Stimulated activated CD4-positive, alpha-beta T cell treated with anti-CD3 and anti-CD28 coated beads, TNF-alpha, amount 100 ng/mL, for 24 hours (primary cell): ENCODE data around the gene LIF.
A peak's percentile ranks its signal among the peaks of the same experiment; 100 is the strongest.

Experiments
- DNase-seq, 3 experiments: peaks; one replicate each; pipeline ENCODE4 v3.0.0-alpha.2; 2020; ENCODE audit warnings: low read depth in 3 of 3

LIF gene

DNA sequence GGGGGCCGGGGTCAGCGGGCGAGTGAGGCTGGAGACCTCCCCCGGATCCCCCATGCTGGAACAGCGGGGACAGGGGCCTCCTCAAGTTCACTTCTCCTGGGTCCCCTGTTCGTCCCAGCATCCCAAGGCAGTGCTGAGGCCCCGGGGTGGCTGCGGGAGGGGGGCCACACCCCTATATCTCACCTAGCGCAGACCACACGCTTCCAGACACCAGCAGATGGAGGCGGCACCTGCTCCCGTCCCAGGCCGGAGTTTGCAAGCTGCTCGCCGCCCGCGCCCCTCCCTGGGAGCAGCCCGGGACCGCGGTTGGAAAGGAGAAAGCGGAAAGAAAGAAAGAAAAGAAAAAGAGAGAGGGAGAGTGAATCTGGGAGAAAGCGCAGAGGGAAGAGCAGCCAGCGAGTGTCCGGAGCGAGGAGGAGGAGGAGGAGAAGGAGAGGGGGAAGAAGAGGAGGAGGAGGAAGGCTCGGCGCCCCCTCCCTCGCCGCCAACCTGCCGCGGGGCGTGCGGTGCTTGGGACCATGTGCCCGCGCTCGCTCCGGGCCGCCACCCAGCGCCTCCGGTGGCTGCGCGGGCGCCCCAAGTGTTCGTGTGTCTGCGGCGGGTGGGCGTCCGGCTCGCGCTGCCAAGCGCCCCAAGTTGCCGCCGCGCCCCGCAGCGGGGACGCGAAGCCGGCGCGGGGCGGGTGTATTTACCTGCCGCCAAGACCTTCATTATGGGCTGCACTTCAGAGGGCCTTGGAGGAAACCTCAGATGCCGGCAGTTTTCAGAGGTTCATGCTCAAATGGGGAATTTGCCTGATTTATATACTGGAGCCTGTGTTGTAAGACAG, at the start of gene LIF:
TSS of gene LIF (minus strand) at position 775 of the 829 bp plus-strand sequence. CDS start at position 711, 64 bp downstream.
- peak in 2 of 3 experiments; percentile 31 for DNase-seq

DNA sequence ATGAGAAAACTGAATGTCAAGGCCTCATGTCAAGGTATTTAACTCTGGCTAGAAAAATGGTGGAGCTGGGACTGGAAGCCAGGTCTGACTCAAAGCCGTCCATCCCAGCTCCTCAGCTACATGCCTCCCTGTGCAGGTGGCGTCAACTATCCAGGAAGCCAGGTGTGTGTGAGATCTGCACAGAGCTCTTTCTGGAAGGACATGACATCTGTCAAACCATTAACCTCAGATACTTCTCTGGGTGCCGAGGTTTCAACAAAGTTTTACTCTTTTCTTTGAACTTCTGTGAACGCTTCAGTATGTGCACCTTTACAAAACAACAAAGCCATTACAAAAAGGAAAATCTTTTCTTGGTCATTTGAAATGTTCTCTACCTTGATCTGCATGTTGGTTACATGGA, 49.8 kb upstream of the LIF start:
- no peak for DNase-seq

DNA sequence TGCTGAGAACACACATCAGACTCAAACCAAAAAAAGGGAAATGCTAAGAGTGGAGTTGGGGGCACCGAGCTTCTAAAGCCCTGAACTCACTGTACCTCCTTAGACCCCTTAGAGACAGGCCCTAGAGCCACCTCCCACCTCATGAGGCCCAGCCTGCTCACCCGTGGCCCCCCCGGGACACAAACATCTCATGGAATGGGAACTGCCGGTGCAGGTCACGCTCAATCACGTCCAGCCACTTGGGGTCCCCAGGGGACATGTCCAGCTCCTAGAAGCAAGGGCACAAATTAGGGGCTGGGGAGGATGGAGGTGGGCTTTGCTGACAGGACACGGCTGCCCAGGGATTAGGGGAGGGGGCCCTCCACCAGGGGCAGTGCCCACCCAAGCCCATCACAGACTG, 49.0 kb upstream of the LIF start:
- no peak for DNase-seq

GRCh38 chr22:30294830-30295229, 48.3 kb upstream of the LIF start:
- DNase-seq, result no peak

GRCh38 chr22:30294066-30294465, 47.5 kb upstream of the LIF start:
- DNase-seq, result no peak

GRCh38 chr22:30293026-30293425, 46.5 kb upstream of the LIF start:
- DNase-seq, result no peak

GRCh38 chr22:30292069-30292970, 45.8 kb upstream of the LIF start:
- DNase-seq, result no peak

GRCh38 chr22:30291058-30291892, 44.7 kb upstream of the LIF start:
- no peak for DNase-seq

DNA sequence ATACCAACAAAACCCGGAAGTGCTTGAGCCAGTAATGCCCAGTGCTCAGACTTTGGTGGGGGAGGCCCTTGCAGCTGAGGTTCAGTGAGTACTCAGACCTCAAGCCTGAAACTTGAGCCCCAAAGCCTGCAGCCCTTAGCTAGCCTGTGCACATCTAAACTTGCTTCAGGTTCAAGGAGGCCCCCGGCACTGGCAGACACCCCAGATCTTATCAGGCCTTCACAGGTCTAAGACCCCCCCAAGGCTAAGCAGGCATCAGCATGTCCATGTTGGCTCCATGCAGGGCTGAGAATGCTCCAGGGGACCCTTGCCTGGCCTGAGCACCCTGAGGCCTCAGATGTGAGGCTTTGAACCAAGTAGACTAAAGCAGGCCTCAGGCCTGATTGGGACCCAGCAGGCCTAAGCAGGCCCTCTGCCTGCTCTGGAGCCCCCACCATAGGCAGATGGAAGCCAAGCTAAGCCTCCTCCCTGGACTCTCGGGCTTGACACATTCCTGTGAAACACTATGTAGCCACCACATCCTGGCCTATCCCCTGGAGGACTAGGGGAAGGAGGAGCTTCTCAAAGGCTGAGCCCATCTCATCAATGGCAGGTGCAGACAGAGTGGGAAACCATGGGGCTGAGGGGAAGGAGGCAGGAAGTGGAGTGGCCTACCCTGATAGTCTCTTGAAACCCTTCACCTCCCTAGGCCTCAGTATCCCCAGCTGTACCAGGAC, 43.9 kb upstream of the LIF start:
- DNase-seq, result no peak

- no peak for DNase-seq
These were observed 43.4 kb upstream of the LIF start for GRCh38 chr22:30289980-30290313.

DNA sequence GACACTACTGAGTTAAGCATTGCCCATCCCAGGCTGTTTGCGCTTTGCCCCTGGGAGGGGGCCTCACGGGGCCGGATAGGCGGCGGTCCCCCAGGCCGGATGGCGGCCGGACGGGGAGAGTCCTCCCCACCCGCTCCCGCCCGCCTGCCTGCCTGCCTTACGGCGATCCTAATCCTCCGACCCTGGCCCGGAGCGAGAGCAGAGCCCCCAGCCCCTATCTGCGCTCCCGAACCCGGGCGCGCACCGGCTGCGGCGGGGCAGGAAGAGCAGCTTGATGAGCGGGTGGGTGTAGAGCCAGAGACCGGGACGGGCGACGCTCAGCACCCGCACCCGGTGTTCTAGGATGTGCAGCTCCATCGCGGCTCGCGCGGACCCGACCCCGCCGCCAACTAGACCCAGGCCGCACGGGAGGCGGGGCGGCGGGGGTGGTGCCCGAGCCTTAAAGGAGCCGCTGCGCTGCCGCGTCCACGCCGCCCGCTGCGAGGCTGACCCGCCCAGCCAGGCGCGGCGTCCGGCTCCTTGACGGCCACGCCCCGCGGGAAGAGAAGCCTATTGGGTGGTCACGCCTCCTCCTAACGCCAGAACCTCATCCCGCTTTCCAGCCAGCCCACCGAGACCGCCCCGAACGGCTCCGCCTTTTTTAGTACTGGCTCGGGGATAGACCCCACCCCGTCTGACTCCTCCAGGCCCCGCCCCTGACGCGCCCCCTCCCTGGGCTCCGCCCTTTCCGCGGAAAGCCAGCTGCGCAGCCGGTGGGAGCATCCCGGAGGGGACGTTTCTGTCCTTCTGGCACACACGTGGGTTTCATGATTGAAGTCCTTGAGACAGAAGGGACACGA, 42.8 kb upstream of the LIF start, which contains the start of gene CASTOR1:
TSS of gene CASTOR1 (minus strand) at position 365 of the 839 bp plus-strand sequence. CDS start at position 357, 8 bp downstream.
- peak; percentile 80 to 94 (median 85) for DNase-seq

GRCh38 chr22:30288419-30289140, 42.0 kb upstream of the LIF start:
- no peak for DNase-seq

- peak; percentile 70 to 90 (median 80) for DNase-seq
These were observed 41.3 kb upstream of the LIF start for GRCh38 chr22:30287648-30288418.

DNA sequence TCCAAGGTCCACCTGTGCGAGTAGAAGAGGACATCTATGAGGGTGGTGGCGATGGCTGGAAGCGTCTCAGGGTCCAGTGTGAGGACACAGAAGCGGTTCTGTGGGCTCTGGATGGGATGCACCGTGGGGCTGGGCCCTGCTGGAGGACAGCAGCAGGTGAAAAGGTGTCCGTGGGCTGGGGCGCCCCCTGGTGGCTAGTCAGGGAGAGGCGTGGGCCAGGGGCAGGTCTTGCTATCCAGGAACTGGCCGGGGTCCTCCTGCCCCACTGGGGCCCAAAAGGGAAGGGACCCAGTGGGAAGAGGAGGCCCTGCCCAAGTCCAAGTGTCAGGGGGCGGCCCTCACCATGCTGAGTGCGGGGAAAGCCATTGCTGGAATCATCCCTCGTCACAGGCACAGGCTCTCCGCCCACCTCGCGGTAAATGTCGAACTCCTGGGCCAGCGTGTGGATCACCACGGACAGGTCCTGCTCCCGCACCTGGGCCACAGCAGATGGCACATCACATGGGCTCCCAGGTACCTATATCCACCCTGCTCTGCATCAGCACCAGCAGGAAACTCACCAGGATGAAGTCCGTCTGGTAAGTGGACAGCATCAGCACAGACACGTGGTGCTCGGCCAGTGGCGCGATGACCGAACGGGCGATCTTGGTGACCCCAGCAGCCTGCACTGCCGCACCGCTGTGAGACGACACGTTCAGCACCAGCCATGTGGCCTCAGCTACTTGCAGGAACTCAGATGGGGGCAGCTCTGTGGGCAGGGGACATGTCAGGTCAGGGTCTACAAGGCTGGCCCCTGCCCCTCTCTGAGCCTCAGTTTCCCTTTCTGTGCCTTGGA, 40.5 kb upstream of the LIF start:
- peak; percentile 77 to 88 (median 82) for DNase-seq

- no peak for DNase-seq
These were observed 39.8 kb upstream of the LIF start for GRCh38 chr22:30286331-30286730.

GRCh38 chr22:30285846-30286200, 39.3 kb upstream of the LIF start:
- DNase-seq, result no peak

DNA sequence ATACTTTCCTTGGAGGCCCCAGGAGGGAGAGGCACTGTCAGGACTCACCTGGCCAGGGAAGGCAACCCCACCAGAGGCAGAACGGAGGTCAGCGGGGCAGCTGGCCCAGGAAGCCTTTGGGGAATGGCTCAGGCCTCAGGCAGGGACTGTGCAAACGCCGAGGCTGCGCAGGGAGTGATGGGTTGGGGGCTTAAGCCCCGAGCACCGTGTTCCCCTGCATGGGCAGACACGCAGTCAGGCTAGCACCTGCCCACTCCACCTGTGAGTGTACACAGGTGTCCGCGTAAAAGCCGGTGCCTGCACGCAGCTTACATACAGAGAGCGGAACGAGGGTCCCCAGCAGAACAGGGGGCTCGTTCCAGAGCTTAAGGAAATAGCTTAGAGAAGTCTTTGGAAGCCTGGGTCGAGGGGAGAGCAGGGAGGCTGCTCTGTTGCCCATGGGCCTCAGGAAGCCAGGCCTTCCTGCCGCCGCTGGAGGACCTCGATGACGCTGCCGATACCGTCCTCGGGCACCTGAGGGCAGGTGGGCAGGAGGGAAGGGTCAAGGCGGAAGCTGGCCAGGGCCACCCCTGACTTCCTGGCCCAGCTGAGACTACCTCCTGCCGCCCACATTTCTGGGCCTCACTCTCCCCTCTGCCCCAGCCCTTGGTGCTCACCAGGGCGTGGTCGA, 38.8 kb upstream of the LIF start:
- DNase-seq, result no peak
